Adrenal gland (tissue), 5 donors: ENCODE measurements around the gene ROBO4.

Source experiments
- CTCF ChIP-seq, 6 experiments: fragments of 450-650 bp in 4 of 6; fragments of 200-600 bp in 2 of 6; sonication (generic) in 1 of 6; IDR thresholded peaks; 1 replicate in 5 of 6; 2 replicates in 1 of 6; pipeline versions ENCODE4 v1.5.1 to v1.8.0; 2016 to 2021; ENCODE audit warnings: antibody characterized with exemption in 6 of 6, mild to moderate bottlenecking in 2 of 6, moderate library complexity in 1 of 6
- POLR2A ChIP-seq, 2 donors: fragments of 450-650 bp; IDR thresholded peaks; one replicate each; pipeline ENCODE4 v1.6.1; 2017; ENCODE audit warnings: antibody characterized with exemption in 2 of 2, mild to moderate bottlenecking in 2 of 2, moderate library complexity in 1 of 2
- donor health status: DM: no; HTN: no; CAD: no.

- TF ChIP-seq CTCF (IDR thresholded peaks at IDR 0.05) (no peak), POLR2A (IDR thresholded peaks at IDR 0.05) (no peak)
Observed at GRCh38 chr11:124943254-124943616, 45.6 kb upstream of the ROBO4 start.
